ENCODE data around the gene SLC24A3.

GRCh38 chr20:19253316-19253715, 40.9 kb downstream of the SLC24A3 start:
- TF ChIP-seq CTCF (IDR thresholded peaks at IDR 0.05) (no peak), POLR2A (IDR thresholded peaks at IDR 0.05) (no peak)

All from heart left ventricle (tissue), 13 donors.